ENCODE results near the gene UBN2.

DNA sequence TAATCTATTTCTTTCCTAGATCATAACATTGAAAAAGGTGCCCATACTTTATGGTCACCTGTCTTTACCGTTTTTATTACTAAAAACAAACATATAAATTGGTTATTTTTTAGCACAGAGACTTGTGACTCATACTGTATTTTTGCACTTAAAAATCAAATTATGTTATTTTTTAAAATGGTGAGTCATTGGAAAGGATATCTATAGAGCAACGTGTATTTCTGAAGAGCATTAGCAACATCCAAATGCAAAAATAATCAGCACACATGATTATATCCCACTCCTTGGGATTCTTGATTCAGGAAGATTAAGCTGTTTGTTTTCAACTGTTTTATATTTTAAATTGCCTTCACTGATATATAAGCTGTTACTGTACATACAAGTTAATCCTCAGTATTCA, 69.4 kb downstream of the UBN2 start:
- TF ChIP-seq, protein P1, sequence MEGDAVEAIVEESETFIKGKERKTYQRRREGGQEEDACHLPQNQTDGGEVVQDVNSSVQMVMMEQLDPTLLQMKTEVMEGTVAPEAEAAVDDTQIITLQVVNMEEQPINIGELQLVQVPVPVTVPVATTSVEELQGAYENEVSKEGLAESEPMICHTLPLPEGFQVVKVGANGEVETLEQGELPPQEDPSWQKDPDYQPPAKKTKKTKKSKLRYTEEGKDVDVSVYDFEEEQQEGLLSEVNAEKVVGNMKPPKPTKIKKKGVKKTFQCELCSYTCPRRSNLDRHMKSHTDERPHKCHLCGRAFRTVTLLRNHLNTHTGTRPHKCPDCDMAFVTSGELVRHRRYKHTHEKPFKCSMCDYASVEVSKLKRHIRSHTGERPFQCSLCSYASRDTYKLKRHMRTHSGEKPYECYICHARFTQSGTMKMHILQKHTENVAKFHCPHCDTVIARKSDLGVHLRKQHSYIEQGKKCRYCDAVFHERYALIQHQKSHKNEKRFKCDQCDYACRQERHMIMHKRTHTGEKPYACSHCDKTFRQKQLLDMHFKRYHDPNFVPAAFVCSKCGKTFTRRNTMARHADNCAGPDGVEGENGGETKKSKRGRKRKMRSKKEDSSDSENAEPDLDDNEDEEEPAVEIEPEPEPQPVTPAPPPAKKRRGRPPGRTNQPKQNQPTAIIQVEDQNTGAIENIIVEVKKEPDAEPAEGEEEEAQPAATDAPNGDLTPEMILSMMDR (IDR thresholded peaks at IDR 0.05): no peak
- TF ChIP-seq POLR2A (IDR thresholded peaks at IDR 0.05): no peak
